NCI-H446 treated with DMSO at 0.1 percent for 48 hours (cell line): ENCODE results near the gene RERE.
"Not testable (repeated sequence)": the region's sequence is repeated elsewhere in the genome, so short reads cannot be mapped to it uniquely, and the experiment has no call there.

Experiments
- DNase-seq: peaks from one replicate; lab custom pipeline; 2025; lab: John Stamatoyannopoulos, UW

RERE gene

GRCh38 chr1:8841395-8841794 is 24.0 kb upstream of the RERE start:
- no peak for DNase-seq

- no peak for DNase-seq
These were observed 22.6 kb upstream of the RERE start for GRCh38 chr1:8839990-8840389.

DNA sequence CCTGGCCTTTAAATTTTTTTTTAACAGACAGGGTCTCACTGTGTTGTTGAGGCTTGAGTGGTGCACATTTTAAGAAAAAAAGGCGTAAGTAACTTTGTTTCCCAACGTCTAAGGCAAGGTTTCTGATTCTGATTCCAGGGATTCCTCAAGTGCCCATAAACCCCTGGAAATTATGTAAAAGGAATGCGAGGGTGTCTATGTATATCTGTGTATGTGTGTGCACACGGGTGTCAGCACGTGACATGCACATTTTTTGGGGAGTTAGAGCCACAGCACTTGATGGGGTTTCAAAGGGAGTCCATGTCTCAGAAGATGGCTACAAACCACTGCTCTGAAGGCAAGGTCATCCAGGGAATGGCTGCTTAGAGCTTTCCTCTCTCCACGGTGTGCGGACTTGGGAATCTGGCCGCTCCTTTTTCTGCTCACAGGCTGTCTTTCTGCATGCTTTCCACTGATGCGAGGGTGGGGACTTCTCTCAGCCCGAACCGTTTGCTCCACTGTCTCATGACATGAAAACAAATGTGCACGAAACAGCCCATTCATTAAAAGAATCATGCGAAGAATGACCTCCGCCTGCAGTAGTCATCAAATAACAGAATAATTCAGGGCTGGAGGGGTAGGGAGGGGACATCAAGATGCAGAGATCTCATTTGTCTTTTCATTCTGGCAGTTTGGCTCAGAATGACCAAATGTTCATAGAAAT is 18.7 kb upstream of the RERE start:
- no peak for DNase-seq

DNA sequence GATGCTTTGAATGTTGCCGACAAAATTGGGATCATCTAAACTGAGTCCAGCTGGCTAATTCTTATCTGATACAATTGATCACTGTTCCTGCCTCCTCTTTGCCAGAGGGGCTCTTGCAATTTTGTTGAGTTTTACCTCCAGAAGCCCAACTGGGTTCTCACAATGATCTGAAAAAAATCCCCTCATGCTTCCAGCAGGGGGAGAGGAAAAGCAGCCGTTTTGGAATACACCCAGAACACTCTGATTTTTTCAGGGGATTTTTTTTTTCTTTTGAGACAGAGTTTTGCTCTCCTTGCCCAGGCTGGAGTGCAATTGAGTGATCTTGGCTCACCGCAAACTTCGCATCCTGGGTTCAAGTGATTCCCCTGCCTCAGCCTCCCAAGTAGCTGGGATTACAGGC is 13.9 kb upstream of the RERE start:
- no peak for DNase-seq

DNA sequence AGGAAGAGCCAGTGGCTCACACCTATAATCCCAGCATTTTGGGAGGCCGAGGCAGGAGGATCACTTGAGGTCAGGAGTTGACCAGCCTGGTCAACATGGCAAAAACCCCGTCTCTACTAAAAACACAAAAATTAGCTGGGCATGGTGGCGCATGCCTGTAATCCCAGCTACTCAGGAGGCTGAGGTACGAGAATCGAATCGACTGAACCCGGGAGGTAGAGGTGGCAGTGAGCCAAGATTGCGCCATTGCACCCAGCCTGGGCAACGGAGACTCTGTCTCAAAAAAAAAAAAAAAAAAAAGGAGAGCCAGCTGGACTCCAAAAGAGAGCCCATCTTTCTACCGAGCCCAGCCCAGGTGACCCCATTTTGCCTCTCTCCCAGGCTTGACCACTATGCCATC is 13.3 kb upstream of the RERE start:
- DNase-seq, result not testable (repeated sequence)

DNA sequence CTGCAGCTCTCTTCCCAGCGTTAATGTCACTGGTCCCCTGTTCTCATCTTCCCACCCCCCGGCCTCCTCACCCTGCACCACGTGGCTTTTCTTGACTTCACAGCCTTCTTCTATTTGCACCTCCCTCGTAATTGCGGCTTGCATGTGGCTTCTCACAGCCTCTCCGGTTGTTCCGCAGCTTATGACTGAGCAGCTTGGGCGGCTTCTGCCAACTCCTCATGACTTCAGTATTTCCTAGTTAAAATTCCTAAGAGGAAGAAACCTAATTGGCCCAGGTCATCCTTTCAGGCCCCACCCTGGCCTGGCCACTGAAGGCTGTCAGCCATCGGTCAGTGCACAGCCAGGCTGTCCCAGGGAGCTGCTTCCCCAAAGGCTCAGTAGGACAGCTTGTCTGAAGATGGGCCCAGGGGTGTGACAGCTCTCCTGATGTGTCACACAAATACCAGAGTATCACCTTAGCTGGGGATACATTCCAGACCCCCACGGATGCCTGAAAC is 8.6 kb upstream of the RERE start:
- no peak for DNase-seq

- DNase-seq, result no peak
These were observed 5.8 kb upstream of the RERE start for GRCh38 chr1:8823295-8823664.

DNA sequence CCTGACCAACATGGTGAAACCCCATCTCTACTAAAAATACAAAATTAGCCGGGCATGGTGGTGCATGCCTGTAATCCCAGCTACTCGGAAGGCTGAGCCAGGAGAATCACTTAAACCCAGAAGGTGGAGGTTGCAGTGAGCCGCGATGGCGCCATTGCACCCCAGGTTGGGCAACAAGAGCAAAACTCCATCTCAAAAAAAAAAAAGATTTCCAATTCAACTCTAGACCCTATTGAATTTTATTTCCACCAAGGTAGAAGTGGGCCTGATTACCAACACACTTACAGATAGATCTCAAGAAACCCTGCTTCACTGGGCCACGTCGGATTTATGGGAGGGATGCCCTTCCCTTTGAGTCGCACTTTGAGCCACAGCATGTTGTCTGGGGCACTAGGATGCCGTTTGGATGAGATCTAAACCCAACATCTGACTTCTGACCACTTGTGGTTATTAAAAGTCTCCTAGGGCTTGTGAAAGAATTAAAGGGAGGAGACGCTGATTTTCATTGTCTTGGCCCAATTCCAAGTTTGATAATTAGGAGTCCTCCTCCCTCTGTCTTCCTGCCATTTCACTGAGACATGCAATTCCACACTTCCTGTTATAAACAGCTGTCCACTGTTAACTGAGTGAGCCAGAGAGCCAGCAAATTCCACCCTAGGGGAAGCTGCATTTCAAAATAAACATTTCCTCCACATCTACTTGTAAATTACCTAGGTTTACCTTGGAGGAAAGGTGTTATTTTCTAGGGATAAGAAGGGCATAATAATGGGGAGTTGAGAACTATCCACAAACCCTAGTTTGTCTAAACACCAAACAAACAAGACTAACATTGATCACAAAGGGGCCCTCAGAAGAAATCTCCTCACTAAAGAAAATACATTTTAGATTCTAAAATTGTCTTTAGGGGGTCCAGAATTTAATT is 5.2 kb upstream of the RERE start:
- peak; percentile 41 for DNase-seq

DNA sequence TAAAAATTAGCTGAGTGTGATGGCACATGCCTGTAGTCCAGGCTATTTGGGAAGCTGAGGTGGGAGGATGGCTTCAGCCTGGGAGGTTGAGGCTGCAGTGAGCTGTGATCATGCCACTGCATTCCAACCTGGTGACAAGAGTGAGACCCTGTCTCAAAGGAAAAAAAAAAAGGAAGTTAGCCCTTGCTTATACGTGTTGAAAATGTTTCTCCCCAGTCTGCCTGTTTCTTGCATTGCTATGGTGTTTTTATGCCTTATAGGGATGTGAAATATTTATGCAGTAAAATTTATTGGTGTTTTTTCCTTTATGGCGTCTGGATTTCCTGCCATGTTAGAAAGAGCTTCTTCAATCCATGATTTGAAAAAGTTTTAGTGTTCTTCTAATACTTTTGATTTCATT is 3.6 kb upstream of the RERE start:
- DNase-seq, result no peak

DNA sequence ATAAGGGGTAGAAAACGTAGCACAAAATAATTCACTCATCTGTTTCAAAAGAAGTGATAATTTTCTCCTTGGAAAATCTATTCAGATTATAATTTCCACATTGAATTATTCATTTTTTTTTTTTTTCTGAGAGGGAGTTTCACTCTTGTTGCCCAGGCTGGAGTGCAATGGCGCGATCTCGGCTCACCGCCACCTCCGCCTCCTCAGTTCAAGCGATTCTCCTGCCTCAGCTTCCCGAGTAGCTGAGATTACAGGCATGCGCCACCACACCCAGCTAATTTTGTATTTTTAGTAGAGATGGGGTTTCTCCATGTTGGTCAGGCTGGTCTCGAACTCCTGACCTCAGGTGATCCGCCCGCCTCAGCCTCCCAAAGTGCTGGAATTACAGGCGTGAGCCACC is 1.3 kb upstream of the RERE start:
- DNase-seq, result not testable (repeated sequence)

GRCh38 chr1:8818325-8818775 is 910 bp upstream of the RERE start:
- DNase-seq, result peak; percentile 47

DNA sequence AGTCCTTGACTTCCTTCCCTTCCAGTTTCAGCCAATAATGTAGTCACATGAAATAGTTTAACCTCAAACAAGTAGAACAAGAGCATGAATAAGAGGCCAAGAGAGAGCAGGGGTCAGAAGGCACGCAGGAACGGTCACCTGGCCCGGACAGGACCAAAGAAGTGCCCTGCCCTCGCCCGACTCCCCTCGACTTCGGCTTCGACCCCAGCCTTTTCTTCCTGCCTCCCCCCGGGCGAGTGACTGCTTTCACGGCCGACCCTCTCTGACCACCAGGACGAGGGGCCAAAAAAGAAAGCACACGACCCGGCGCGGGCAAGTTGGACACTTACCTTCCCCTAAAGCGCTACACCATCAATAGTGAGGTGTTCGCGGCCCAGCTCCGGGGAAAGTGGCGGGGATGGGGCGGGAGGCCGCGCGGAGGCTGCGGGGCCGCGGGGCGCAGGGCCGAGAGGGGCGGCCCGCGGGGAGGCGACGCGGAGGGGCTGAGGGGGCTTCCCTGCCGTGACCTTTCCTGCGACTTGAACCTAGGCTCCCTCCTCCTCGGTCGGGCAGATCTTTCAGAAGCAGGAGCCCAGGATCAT is 519 bp downstream of the RERE start:
- DNase-seq, result no peak

DNA sequence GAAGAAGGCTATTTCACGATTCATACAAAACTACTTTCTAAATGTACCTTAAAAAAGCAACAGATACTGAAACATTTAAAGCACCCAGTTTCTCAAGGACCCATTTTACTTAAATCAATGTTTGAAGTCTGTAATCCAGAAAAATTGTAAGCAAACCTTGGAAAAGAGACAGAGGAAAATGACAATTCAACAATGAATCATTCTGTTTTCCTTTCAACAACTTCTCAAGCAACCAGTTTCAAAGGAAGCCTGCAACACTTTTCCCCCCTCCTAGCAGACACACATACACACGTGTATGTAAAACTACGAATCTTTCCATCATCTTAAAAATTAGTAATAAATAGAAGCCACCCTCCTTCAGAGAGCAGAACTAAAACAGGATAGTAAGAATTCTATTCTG is 1.2 kb downstream of the RERE start:
- DNase-seq, result no peak

- no peak for DNase-seq
These were observed 1.8 kb downstream of the RERE start for GRCh38 chr1:8815582-8816151.

GRCh38 chr1:8814865-8815264 is 2.6 kb downstream of the RERE start:
- no peak for DNase-seq

GRCh38 chr1:8813991-8814390 is 3.4 kb downstream of the RERE start:
- no peak for DNase-seq

- no peak for DNase-seq
These were observed 4.2 kb downstream of the RERE start for GRCh38 chr1:8813016-8813763.

DNA sequence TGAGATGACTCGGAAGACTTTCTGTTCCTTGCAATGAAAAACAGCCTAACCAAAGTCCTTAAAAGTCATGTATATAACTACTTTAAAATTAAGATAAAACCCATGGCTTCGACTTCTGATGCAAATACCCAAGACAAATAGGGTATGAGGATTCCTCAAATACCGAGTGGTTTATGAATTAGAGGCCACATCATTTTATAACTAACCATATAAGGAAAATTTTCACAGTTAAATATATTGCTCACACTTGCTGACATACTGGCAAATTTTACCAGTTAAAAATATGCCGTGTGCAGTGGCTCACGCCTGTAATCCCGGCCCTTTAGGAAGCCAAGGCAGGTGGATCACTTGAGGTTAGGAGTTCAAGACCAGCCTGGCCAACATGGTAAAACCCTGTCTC is 5.4 kb downstream of the RERE start:
- DNase-seq, result no peak

GRCh38 chr1:8810987-8811386 is 6.5 kb downstream of the RERE start:
- no peak for DNase-seq

DNA sequence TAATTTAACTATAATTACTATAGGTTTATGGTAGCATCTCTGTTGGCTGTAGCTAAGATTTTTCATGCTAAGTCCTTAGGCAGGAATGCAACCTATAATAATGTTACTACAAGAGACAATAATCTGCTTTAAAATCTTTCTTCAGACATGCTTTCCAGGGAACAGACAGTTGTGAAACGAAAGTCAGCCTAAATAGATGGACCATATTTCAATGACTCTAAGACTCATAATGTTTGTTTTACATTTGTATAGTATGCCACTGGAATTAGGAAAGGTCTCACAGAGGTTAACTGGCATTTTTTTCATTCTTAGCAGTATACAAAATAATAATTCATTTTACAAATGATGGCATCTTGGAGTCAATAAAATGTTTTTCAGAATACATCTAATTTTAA is 8.1 kb downstream of the RERE start:
- DNase-seq, result no peak

GRCh38 chr1:8807004-8807403 is 10.4 kb downstream of the RERE start:
- DNase-seq, result no peak

- no peak for DNase-seq
These were observed 17.0 kb downstream of the RERE start for GRCh38 chr1:8800416-8800815.
